H9 (cell line): ENCODE results near the gene FGF22. TPM values are rescaled to one million over a fixed set of nuclear protein-coding genes. Genes with fewer than 3 reads are reported as not detected.

Experiments used
- DNase-seq: peaks from one replicate; pipeline ENCODE4 v3.0.0-alpha.2; 2017
- H2AFZ ChIP-seq: one replicate; pipeline ENCODE4 v1.6.1; 2013; ENCODE audit warnings: mild to moderate bottlenecking, low read length, control low read depth, moderate library complexity
- H2AK5ac ChIP-seq: 2 replicates; pipeline ENCODE4 v1.6.1; 2013; ENCODE audit warnings: low read length, control low read depth, mixed read lengths; ENCODE audit not compliant: insufficient read length
- H2BK120ac ChIP-seq: one replicate; pipeline ENCODE4 v1.6.1; 2013; ENCODE audit warnings: low read depth, mild to moderate bottlenecking, low read length, control low read depth, inconsistent platforms; ENCODE audit not compliant: poor library complexity, severe bottlenecking
- H2BK12ac ChIP-seq: 2 replicates; pipeline ENCODE4 v1.6.1; 2013; ENCODE audit warnings: low read length, control low read depth, mixed read lengths, low read depth; ENCODE audit not compliant: insufficient read length
- H2BK15ac ChIP-seq: 2 replicates; pipeline ENCODE4 v1.6.1; 2013; ENCODE audit warnings: low read depth, low read length, control low read depth
- H2BK20ac ChIP-seq: one replicate; pipeline ENCODE4 v1.6.1; 2013; ENCODE audit warnings: low read depth, mild to moderate bottlenecking, low read length, control low read depth, inconsistent platforms; ENCODE audit not compliant: poor library complexity, severe bottlenecking
- H2BK5ac ChIP-seq: 2 replicates; pipeline ENCODE4 v1.6.1; 2013; ENCODE audit warnings: low read length, control low read depth, mixed read lengths; ENCODE audit not compliant: insufficient read length
- H3K14ac ChIP-seq: 2 replicates; pipeline ENCODE4 v1.6.1; 2013; ENCODE audit warnings: low read length, control low read depth; ENCODE audit not compliant: insufficient read depth
- H3K18ac ChIP-seq: 2 replicates; pipeline ENCODE4 v1.6.1; 2013; ENCODE audit warnings: low read depth, mild to moderate bottlenecking, mixed read lengths, low read length, control low read depth; ENCODE audit not compliant: insufficient read length
- H3K23ac ChIP-seq: 2 replicates; pipeline ENCODE4 v1.6.1; 2013; ENCODE audit warnings: low read length, control low read depth, mixed read lengths, low read depth; ENCODE audit not compliant: insufficient read length
- H3K23me2 ChIP-seq: 2 replicates; pipeline ENCODE4 v1.6.1; 2013; ENCODE audit warnings: low read depth, mild to moderate bottlenecking, mixed read lengths, low read length, control low read depth; ENCODE audit not compliant: insufficient read length, poor library complexity, severe bottlenecking
- H3K27ac ChIP-seq: 2 replicates; pipeline ENCODE4 v1.5.1; 2013; ENCODE audit warnings: low read length, control low read depth, mixed read lengths, low read depth; ENCODE audit not compliant: insufficient read length
- H3K27me3 ChIP-seq: 2 replicates; pipeline ENCODE4 v1.6.1; 2013; ENCODE audit warnings: low read length, control low read depth, inconsistent platforms; ENCODE audit not compliant: insufficient read depth
- H3K4ac ChIP-seq: 2 replicates; pipeline ENCODE4 v1.6.1; 2013; ENCODE audit warnings: low read depth, mild to moderate bottlenecking, control low read depth, inconsistent platforms, low read length, moderate library complexity
- H3K4me1 ChIP-seq: 2 replicates; pipeline ENCODE4 v1.6.1; 2013; ENCODE audit warnings: low read length, control low read depth, inconsistent platforms; ENCODE audit not compliant: insufficient read depth
- H3K4me2 ChIP-seq: 2 replicates; pipeline ENCODE4 v1.6.1; 2013; ENCODE audit warnings: low read length, control low read depth, mixed read lengths; ENCODE audit not compliant: insufficient read length, insufficient read depth
- H3K56ac ChIP-seq: 2 replicates; pipeline ENCODE4 v1.6.1; 2013; ENCODE audit warnings: low read depth, mild to moderate bottlenecking, mixed read lengths, low read length, control low read depth; ENCODE audit not compliant: insufficient read length
- H3K79me1 ChIP-seq: 2 replicates; pipeline ENCODE4 v1.6.1; 2013; ENCODE audit warnings: low read depth, mild to moderate bottlenecking, moderate library complexity, low read length, control low read depth, inconsistent platforms; ENCODE audit not compliant: insufficient read depth, poor library complexity, severe bottlenecking
- H3K79me2 ChIP-seq: 2 replicates; pipeline ENCODE4 v1.6.1; 2013; ENCODE audit warnings: low read length, control low read depth, inconsistent platforms; ENCODE audit not compliant: insufficient read depth
- H3K9ac ChIP-seq: 2 replicates; pipeline ENCODE4 v1.6.1; 2013; ENCODE audit warnings: low read length, control low read depth, mixed read lengths; ENCODE audit not compliant: insufficient read length; ENCODE audit errors: extremely low read depth
- H3K9me3 ChIP-seq: one replicate; pipeline ENCODE4 v1.6.1; 2013; ENCODE audit warnings: low read depth, low read length, inconsistent platforms; ENCODE audit not compliant: control insufficient read depth
- H3T11ph ChIP-seq: one replicate; pipeline ENCODE4 v1.6.1; 2013; ENCODE audit warnings: mild to moderate bottlenecking, low read length, control low read depth, inconsistent platforms
- H4K20me1 ChIP-seq: one replicate; pipeline ENCODE4 v1.6.1; 2013; ENCODE audit not compliant: control insufficient read depth, insufficient read length, insufficient read depth
- H4K5ac ChIP-seq: 2 replicates; pipeline ENCODE4 v1.6.1; 2013; ENCODE audit warnings: low read depth, mild to moderate bottlenecking, mixed read lengths, low read length, control low read depth; ENCODE audit not compliant: insufficient read length
- H4K8ac ChIP-seq: replicated peaks from 2 replicates; pipeline ENCODE4 v1.6.1; 2013; ENCODE audit warnings: low read length, control low read depth, mixed read lengths, low read depth; ENCODE audit not compliant: insufficient read length
- H4K91ac ChIP-seq: 2 replicates; pipeline ENCODE4 v1.6.1; 2013; ENCODE audit warnings: low read depth, mild to moderate bottlenecking, moderate library complexity, mixed read lengths, low read length, control low read depth; ENCODE audit not compliant: insufficient read length
- H3K27ac Mint-ChIP-seq, 3 experiments: 2 replicates in 2 of 3; 3 replicates in 1 of 3; pipeline ENCODE4 v1.8.0; 2020 to 2021; ENCODE audit warnings: mixed read lengths in 3 of 3, mild to moderate bottlenecking in 1 of 3, moderate library complexity in 1 of 3
- H3K27me3 Mint-ChIP-seq: 2 replicates; pipeline ENCODE4 v1.8.0; 2021; ENCODE audit warnings: low read depth, mild to moderate bottlenecking, moderate library complexity, mixed read lengths
- H3K36me3 Mint-ChIP-seq, 3 experiments: 2 replicates in 2 of 3; 3 replicates in 1 of 3; pipeline ENCODE4 v1.8.0; 2020 to 2021; ENCODE audit warnings: low read depth in 3 of 3, mixed read lengths in 3 of 3; ENCODE audit not compliant: insufficient read depth in 1 of 3
- H3K4me1 Mint-ChIP-seq, 2 experiments: 2 replicates each; pipeline ENCODE4 v1.8.0; 2020; ENCODE audit warnings: mixed read lengths in 2 of 2
- H3K4me3 Mint-ChIP-seq, 2 experiments: 2 replicates in 1 of 2; 3 replicates in 1 of 2; pipeline ENCODE4 v1.8.0; 2020 to 2021; ENCODE audit warnings: mild to moderate bottlenecking in 2 of 2, mixed read lengths in 2 of 2, moderate library complexity in 1 of 2
- H3K9me3 Mint-ChIP-seq, 2 experiments: 2 replicates in 1 of 2; 3 replicates in 1 of 2; pipeline ENCODE4 v1.8.0; 2020; ENCODE audit warnings: mild to moderate bottlenecking in 2 of 2, mixed read lengths in 2 of 2, moderate library complexity in 1 of 2
- CTCF ChIP-seq: fragments of 200-600 bp; sonication (generic); conservative IDR thresholded peaks from 3 replicates; pipeline ENCODE4 v1.8.0; 2021; ENCODE audit warnings: antibody characterized with exemption, mild to moderate bottlenecking
- WGBS: extraction: QIAGEN DNeasy Blood & Tissue Kit; methylation state at CpG from one replicate; pipeline ENCODE4 v1.1.7; 2013; ENCODE audit warnings: missing lambda C conversion rate, low lambda C conversion rate, mixed read lengths; ENCODE audit not compliant: insufficient read length; ENCODE audit errors: extremely low coverage; 5-methylcytosine and 5-hydroxymethylcytosine counted together
- total RNA-seq: library from RNA; stranded (reverse); gene quantifications from 2 replicates; pipeline ENCODE4 v1.2.1, GENCODE V29; 2021

The FGF22 gene
- total RNA-seq, 1 experiment from 2014 or later: 0.72 TPM

- Histone ChIP-seq H3K9ac (no peak overlapping the region), H4K91ac (no peak overlapping the region), H2AFZ (no peak overlapping the region), H2BK20ac (no peak overlapping the region), H4K8ac (no peak overlapping the region), H3K4me1 (no peaks in the 10 kb centered on the region; the same call in 1 of the 2 replicates), H3K56ac (no peak overlapping the region), H3T11ph (no peak overlapping the region), H2BK5ac (no peak overlapping the region), H2BK12ac (no peak overlapping the region), H2BK120ac (no peak overlapping the region), H3K27me3 (no peaks in the 10 kb centered on the region), H3K27ac (no peak overlapping the region), H3K79me1 (peaks cover 5% of the 10 kb centered on the region), H3K14ac (no peak overlapping the region; the same call in 1 of the 2 replicates), H3K9me3 (no peaks in the 10 kb centered on the region), H4K20me1 (peaks cover 15% of the 10 kb centered on the region), H3K23me2 (peaks cover 7% of the 10 kb centered on the region), H3K79me2 (peaks cover 73% of the 10 kb centered on the region), H3K4me2 (no peak overlapping the region), H2AK5ac (no peak overlapping the region), H4K5ac (no peak overlapping the region), H3K18ac (no peak overlapping the region), H3K4ac (no peak overlapping the region), H3K23ac (no peak overlapping the region), H2BK15ac (no peak overlapping the region)
- no peak for TF ChIP-seq CTCF
- peak overlapping the region in 2 of 3 experiments; percentile 48 to 93; a peak in 3 of 7 replicates for H3K27ac Mint-ChIP-seq
- DNase-seq: no peak
- peaks cover 3 to 8% (median 7%) of the 10 kb centered on the region in 3 experiments; a peak in 5 of 7 replicates for H3K36me3 Mint-ChIP-seq
- H3K4me3 Mint-ChIP-seq: peak overlapping the region; percentile 26 to 40; a peak in 4 of 5 replicates
- no CpG with 5 or more reads among the region's 50 CpGs for WGBS
- H3K27me3 Mint-ChIP-seq: no peaks in the 10 kb centered on the region; the same call in 1 of the 2 replicates
- H3K9me3 Mint-ChIP-seq: peaks cover 0 to under 1% of the 10 kb centered on the region in 2 experiments; a peak in 3 of 5 replicates
- peaks cover 13 to 18% of the 10 kb centered on the region in 2 experiments for H3K4me1 Mint-ChIP-seq
Measured at GRCh38 chr19:658916-659839, 19.5 kb downstream of the FGF22 start.
